K562 (cell line): ENCODE results near the gene PLXNA3. TPM values are rescaled to one million over a fixed set of nuclear protein-coding genes. Genes with fewer than 3 reads are reported as not detected.
A peak's percentile ranks its signal among the peaks of the same experiment; 100 is the strongest.

Source experiments
- BRCA1 ChIP-seq, 2 experiments: fragments of 450-650 bp in 1 of 2; sonication (generic) in 1 of 2; formaldehyde crosslinking in 1 of 2; IDR thresholded peaks; 2 replicates each; pipeline versions ENCODE4 v1.5.0 to v1.6.1; 2017 to 2020; ENCODE audit warnings: mild to moderate bottlenecking in 1 of 2, missing genetic modification reagents in 1 of 2
- C11orf30 ChIP-seq: fragments of 450-650 bp; IDR thresholded peaks from 2 replicates; pipeline ENCODE4 v1.6.1; 2016; ENCODE audit warnings: low read depth, mild to moderate bottlenecking
- GABPB2 ChIP-seq: fragments of 250-450 bp; sonication (Bioruptor Pico); conservative IDR thresholded peaks from 2 replicates; pipeline ENCODE4 v1.5.1; 2021; ENCODE audit warnings: mild to moderate bottlenecking
- HINFP ChIP-seq: fragments of 450-650 bp; conservative IDR thresholded peaks from 2 replicates; pipeline ENCODE4 v1.6.1; 2016; ENCODE audit warnings: missing genetic modification characterization, low read depth, mild to moderate bottlenecking, control low read depth, missing compliant biosample characterization
- L3MBTL2 ChIP-seq: fragments of 450-650 bp; IDR thresholded peaks from 2 replicates; pipeline ENCODE4 v1.6.1; 2016; ENCODE audit warnings: mild to moderate bottlenecking, moderate library complexity
- MAX ChIP-seq: sonication (generic); formaldehyde crosslinking; IDR thresholded peaks from 2 replicates; pipeline ENCODE4 v1.9.0; 2022; ENCODE audit warnings: mild to moderate bottlenecking, missing genetic modification reagents
- NFATC3 ChIP-seq: fragments of 450-650 bp; IDR thresholded peaks from 2 replicates; pipeline ENCODE4 v1.6.1; 2017; ENCODE audit warnings: mild to moderate bottlenecking
- PTRF ChIP-seq: fragments of 450-650 bp; IDR thresholded peaks from 2 replicates; pipeline ENCODE4 v1.6.1; 2016; ENCODE audit warnings: mild to moderate bottlenecking, missing genetic modification characterization, missing compliant biosample characterization
- RREB1 ChIP-seq: fragments of 250-450 bp; sonication (Bioruptor Pico); IDR thresholded peaks from 2 replicates; pipeline ENCODE4 v1.4.0; 2020
- SLC30A9 ChIP-seq: fragments of 250-450 bp; sonication (Bioruptor Pico); IDR thresholded peaks from 2 replicates; pipeline ENCODE4 v1.8.0; 2022; ENCODE audit warnings: mild to moderate bottlenecking, moderate library complexity
- SP2 ChIP-seq: IDR thresholded peaks from 2 replicates; pipeline ENCODE4 v1.6.1; 2011; ENCODE audit warnings: mild to moderate bottlenecking, low read depth, low read length, moderate library complexity; ENCODE audit not compliant: poor library complexity, severe bottlenecking; ENCODE audit errors: extremely low read depth
- STAG1 ChIP-seq: sonication (generic); formaldehyde crosslinking; IDR thresholded peaks from 2 replicates; pipeline ENCODE4 v1.5.0; 2020; ENCODE audit warnings: missing genetic modification reagents, borderline replicate concordance
- TCF3 ChIP-seq: sonication (generic); formaldehyde crosslinking; IDR thresholded peaks from 2 replicates; pipeline ENCODE4 v1.4.0; 2020; ENCODE audit warnings: mild to moderate bottlenecking, missing genetic modification reagents
- THAP12 ChIP-seq: fragments of 250-450 bp; sonication (Bioruptor Pico); IDR thresholded peaks from 2 replicates; pipeline ENCODE4 v1.9.0; 2021; ENCODE audit warnings: mild to moderate bottlenecking, inconsistent platforms
- ZBTB17 ChIP-seq: fragments of 450-650 bp; formaldehyde crosslinking; IDR thresholded peaks from 2 replicates; pipeline ENCODE4 v1.4.0; 2020; ENCODE audit warnings: mild to moderate bottlenecking
- ZBTB8A ChIP-seq: fragments of 450-650 bp; IDR thresholded peaks from 2 replicates; pipeline ENCODE4 v1.6.1; 2018; ENCODE audit warnings: mild to moderate bottlenecking, moderate library complexity; ENCODE audit not compliant: partially characterized antibody
- ZNF232 ChIP-seq: sonication (generic); formaldehyde crosslinking; IDR thresholded peaks from 2 replicates; pipeline ENCODE4 v1.8.0; 2022; ENCODE audit warnings: mild to moderate bottlenecking, missing genetic modification reagents
- polyA plus RNA-seq, 8 experiments: library from polyadenylated mRNA; depleted of rRNA in 4 of 8; stranded (reverse) in 5 of 8; unstranded in 3 of 8; fragments of >200 nt; fragmentation: Nextera tagmentation in 2 of 8; fragmentation: Illumina TruSeq in 1 of 8; extraction: Ambion mirVana in 2 of 8; extraction: Trizol in 1 of 8; gene quantifications; 2 replicates each; pipeline versions ENCODE4 v1.2.1 to v1.2.3, GENCODE V29; 2011 to 2014; ENCODE audit warnings: inconsistent platforms in 1 of 8, missing spikeins in 1 of 8
- total RNA-seq, 7 experiments: library from RNA; depleted of rRNA in 6 of 7; stranded (reverse); fragments of >200 nt in 6 of 7; fragmentation: Illumina TruSeq in 2 of 7; extraction: Trizol in 2 of 7; gene quantifications; 2 replicates each; pipeline versions ENCODE4 v1.2.1 to v1.2.3, GENCODE V29; 2011 to 2021; ENCODE audit warnings: low replicate concordance in 1 of 7
- TF ChIP-seq, protein P1 (sequence below): fragments of 250-450 bp; sonication (Bioruptor Pico); IDR thresholded peaks from 2 replicates; pipeline ENCODE4 v1.8.0; 2022; ENCODE audit warnings: inconsistent platforms

Gene PLXNA3
- total and polyA plus RNA-seq, 9 of the 15 experiments (the other 6 are each of a cell fraction or from before 2014, with no cell fraction given): 0.32 to 47.8 (median 7.5) TPM

DNA sequence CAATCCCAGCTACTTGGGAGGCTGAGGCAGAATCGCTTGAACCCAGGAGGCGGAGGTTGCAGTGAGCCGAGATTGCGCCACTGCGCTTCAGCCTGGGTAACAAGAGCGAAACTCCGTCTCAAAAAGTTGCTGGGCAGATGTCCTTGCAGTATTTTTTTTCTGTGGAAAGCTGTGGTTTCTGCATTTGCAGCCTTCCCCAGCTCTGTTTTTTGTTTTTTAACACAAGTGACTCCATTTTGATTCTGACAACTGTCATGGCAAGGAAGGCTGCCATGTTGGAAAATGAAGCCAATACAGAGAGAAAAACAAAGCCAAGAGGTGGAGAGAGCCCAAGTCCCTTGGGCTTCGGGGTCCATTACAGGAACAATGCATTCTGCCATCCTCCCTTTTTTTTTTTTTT is 44.0 kb downstream of the PLXNA3 start (continued):
- TF ChIP-seq RREB1 (CRISPR knock-in tag): no peak
- TF ChIP-seq HINFP: peak; percentile 40; the same call in 1 of the 2 replicates
- no peak for TF ChIP-seq NFATC3
- TF ChIP-seq L3MBTL2: no peak
- no peak for TF ChIP-seq C11orf30
- TF ChIP-seq PTRF (tag): peak; percentile 84
- TF ChIP-seq BRCA1 (IDR thresholded peaks at IDR 0.05): no peak
- no peak for TF ChIP-seq BRCA1 (CRISPR knock-in tag; IDR thresholded peaks at IDR 0.05)
- TF ChIP-seq ZNF232: no peak
- TF ChIP-seq ZBTB8A: no peak
- TF ChIP-seq ZBTB17 (CRISPR knock-in tag): no peak
- TF ChIP-seq SP2: no peak
- TF ChIP-seq TCF3 (CRISPR knock-in tag): no peak
- TF ChIP-seq STAG1 (CRISPR knock-in tag): no peak
- TF ChIP-seq MAX: no peak
- TF ChIP-seq THAP12 (CRISPR knock-in tag): no peak
- TF ChIP-seq SLC30A9: no peak
- TF ChIP-seq, protein P1, sequence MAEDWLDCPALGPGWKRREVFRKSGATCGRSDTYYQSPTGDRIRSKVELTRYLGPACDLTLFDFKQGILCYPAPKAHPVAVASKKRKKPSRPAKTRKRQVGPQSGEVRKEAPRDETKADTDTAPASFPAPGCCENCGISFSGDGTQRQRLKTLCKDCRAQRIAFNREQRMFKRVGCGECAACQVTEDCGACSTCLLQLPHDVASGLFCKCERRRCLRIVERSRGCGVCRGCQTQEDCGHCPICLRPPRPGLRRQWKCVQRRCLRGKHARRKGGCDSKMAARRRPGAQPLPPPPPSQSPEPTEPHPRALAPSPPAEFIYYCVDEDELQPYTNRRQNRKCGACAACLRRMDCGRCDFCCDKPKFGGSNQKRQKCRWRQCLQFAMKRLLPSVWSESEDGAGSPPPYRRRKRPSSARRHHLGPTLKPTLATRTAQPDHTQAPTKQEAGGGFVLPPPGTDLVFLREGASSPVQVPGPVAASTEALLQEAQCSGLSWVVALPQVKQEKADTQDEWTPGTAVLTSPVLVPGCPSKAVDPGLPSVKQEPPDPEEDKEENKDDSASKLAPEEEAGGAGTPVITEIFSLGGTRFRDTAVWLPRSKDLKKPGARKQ (CRISPR knock-in tag): no peak
- no peak for TF ChIP-seq GABPB2
